Sigmoid colon (tissue), 7 donors: ENCODE results near the gene SMC6. TPM values are rescaled to one million over a fixed set of nuclear protein-coding genes. Genes with fewer than 3 reads are reported as not detected.

Source experiments
- DNase-seq: peaks from one replicate; pipeline ENCODE4 v3.0.0-alpha.2; 2019
- H3K27ac ChIP-seq, 4 donors: fragments of 200-600 bp; sonication (generic); one replicate each; pipeline ENCODE4 v1.5.1; 2016 to 2019; ENCODE audit warnings: mild to moderate bottlenecking in 1 of 4
- H3K27me3 ChIP-seq, 3 donors: fragments of 200-600 bp; sonication (generic); one replicate each; pipeline ENCODE4 v1.5.1; 2019; ENCODE audit warnings: mild to moderate bottlenecking in 1 of 3
- H3K36me3 ChIP-seq, 4 donors: fragments of 200-600 bp; sonication (generic); one replicate each; pipeline ENCODE4 v1.5.1; 2016 to 2019
- H3K4me1 ChIP-seq, 4 donors: fragments of 200-600 bp; sonication (generic); one replicate each; pipeline ENCODE4 v1.5.1; 2017 to 2019
- H3K4me3 ChIP-seq, 4 donors: fragments of 200-600 bp; sonication (generic); one replicate each; pipeline ENCODE4 v1.5.1; 2017 to 2019; ENCODE audit warnings: mild to moderate bottlenecking in 2 of 4, moderate library complexity in 1 of 4
- H3K9me3 ChIP-seq, 4 donors: fragments of 200-600 bp in 3 of 4; sonication (generic) in 3 of 4; one replicate each; pipeline versions ENCODE4 v1.5.1 to v1.6.1; 2013 to 2019
- EP300 ChIP-seq, 4 donors: sonication (generic); formaldehyde crosslinking; IDR thresholded peaks; one replicate each; pipeline ENCODE4 v1.6.1; 2017; ENCODE audit warnings: antibody characterized with exemption in 4 of 4
- POLR2A ChIP-seq, 2 donors: fragments of 450-650 bp; IDR thresholded peaks; one replicate each; pipeline ENCODE4 v1.6.1; 2016; ENCODE audit warnings: antibody characterized with exemption in 2 of 2, mild to moderate bottlenecking in 2 of 2, moderate library complexity in 2 of 2
- POLR2AphosphoS5 ChIP-seq, 4 donors: sonication (generic); formaldehyde crosslinking; IDR thresholded peaks; one replicate each; pipeline ENCODE4 v1.6.1; 2017; ENCODE audit warnings: antibody characterized with exemption in 4 of 4
- WGBS, 2 donors: extraction: QIAGEN DNeasy Blood & Tissue Kit; methylation state at CpG; one replicate each; pipeline ENCODE4 v1.1.7; 2013; 5-methylcytosine and 5-hydroxymethylcytosine counted together
- intact Hi-C: fragments of 100-400 bp; cut with DNase I; formaldehyde crosslinking; loops from one replicate; pipeline ENCODE4 v1.15.1; 2023
- polyA plus RNA-seq, 3 donors: library from polyadenylated mRNA; stranded (reverse); fragments of 200-250 nt; gene quantifications; one replicate each; pipeline ENCODE4 v1.2.3, GENCODE V29; 2013
- total RNA-seq, 4 donors: library from RNA; depleted of rRNA; stranded (reverse); fragments of >200 nt; gene quantifications; one replicate each; pipeline ENCODE4 v1.1.0, GENCODE V29; 2016
- TF ChIP-seq, protein P1 (sequence below), 4 experiments: fragments of 450-650 bp in 3 of 4; fragments of 200-600 bp in 1 of 4; IDR thresholded peaks; one replicate each; pipeline ENCODE4 v1.5.1; 2016 to 2019; ENCODE audit warnings: antibody characterized with exemption in 4 of 4, mild to moderate bottlenecking in 3 of 4, moderate library complexity in 2 of 4
- donor health status: healthy with polysubstance abuse.
- donor health status: Bipolar disorder and iron deficiency.
- donor health status: healthy.

The SMC6 gene
- total and polyA plus RNA-seq, 7 donors = 6.6 to 15.8 (median 10.7) TPM

- DNase-seq = no peak
- intact Hi-C loops = no loop called here
- TF ChIP-seq POLR2A (IDR thresholded peaks at IDR 0.05) = no peak
- TF ChIP-seq POLR2AphosphoS5 (IDR thresholded peaks at IDR 0.05) = no peak
- TF ChIP-seq, protein P1, sequence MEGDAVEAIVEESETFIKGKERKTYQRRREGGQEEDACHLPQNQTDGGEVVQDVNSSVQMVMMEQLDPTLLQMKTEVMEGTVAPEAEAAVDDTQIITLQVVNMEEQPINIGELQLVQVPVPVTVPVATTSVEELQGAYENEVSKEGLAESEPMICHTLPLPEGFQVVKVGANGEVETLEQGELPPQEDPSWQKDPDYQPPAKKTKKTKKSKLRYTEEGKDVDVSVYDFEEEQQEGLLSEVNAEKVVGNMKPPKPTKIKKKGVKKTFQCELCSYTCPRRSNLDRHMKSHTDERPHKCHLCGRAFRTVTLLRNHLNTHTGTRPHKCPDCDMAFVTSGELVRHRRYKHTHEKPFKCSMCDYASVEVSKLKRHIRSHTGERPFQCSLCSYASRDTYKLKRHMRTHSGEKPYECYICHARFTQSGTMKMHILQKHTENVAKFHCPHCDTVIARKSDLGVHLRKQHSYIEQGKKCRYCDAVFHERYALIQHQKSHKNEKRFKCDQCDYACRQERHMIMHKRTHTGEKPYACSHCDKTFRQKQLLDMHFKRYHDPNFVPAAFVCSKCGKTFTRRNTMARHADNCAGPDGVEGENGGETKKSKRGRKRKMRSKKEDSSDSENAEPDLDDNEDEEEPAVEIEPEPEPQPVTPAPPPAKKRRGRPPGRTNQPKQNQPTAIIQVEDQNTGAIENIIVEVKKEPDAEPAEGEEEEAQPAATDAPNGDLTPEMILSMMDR (IDR thresholded peaks at IDR 0.05) = no peak
- no peak for TF ChIP-seq EP300 (IDR thresholded peaks at IDR 0.05)
- Histone ChIP-seq H3K4me3 (no peak overlapping the region), H3K36me3 (no peaks in the 10 kb centered on the region), H3K9me3 (no peaks in the 10 kb centered on the region), H3K27ac (no peak overlapping the region), H3K27me3 (no peaks in the 10 kb centered on the region), H3K4me1 (no peaks in the 10 kb centered on the region)
- WGBS, 2 donors = 93 to 96% methylated on average over 2 of the region's 2 CpGs
Measured at GRCh38 chr2:17772532-17772931, 18.9 kb upstream of the SMC6 start.

- Histone ChIP-seq H3K4me3 (no peak overlapping the region), H3K27ac (no peak overlapping the region), H3K36me3 (no peaks in the 10 kb centered on the region), H3K27me3 (no peaks in the 10 kb centered on the region), H3K9me3 (no peaks in the 10 kb centered on the region), H3K4me1 (no peaks in the 10 kb centered on the region)
- no peak for DNase-seq
- TF ChIP-seq, protein P1 (IDR thresholded peaks at IDR 0.05) = no peak
- TF ChIP-seq POLR2A (IDR thresholded peaks at IDR 0.05) (no peak), POLR2AphosphoS5 (IDR thresholded peaks at IDR 0.05) (no peak), EP300 (IDR thresholded peaks at IDR 0.05) (no peak)
- intact Hi-C loops = no loop called here
- WGBS, 2 donors = 95 to 97% methylated on average over 2 of the region's 2 CpGs
Measured at GRCh38 chr2:17771956-17772355, 18.3 kb upstream of the SMC6 start.

DNA sequence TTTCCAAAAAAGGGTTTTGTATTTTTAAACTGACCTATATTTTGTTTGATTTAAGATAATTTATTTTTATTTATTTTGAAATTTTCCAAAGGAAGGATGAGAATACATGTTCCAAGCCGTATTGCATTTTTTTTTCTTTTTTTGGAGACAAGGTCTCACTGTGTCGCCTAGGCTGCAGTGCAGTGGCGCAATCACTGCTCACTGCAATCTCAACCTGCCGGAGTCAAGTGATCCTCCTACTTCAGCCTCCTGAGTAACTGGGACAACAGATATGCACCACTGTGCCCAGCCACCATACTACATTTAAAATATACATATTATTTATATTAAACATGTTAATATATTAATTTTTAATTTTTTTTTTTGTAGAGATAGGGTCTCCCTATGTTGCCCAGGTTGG, 15.3 kb upstream of the SMC6 start:
- Histone ChIP-seq H3K27me3 (no peaks in the 10 kb centered on the region), H3K9me3 (no peaks in the 10 kb centered on the region), H3K4me3 (no peak overlapping the region), H3K36me3 (no peaks in the 10 kb centered on the region), H3K27ac (no peak overlapping the region), H3K4me1 (no peaks in the 10 kb centered on the region)
- TF ChIP-seq, protein P1 (IDR thresholded peaks at IDR 0.05) = no peak
- no peak for TF ChIP-seq EP300 (IDR thresholded peaks at IDR 0.05)
- TF ChIP-seq POLR2A (IDR thresholded peaks at IDR 0.05) = no peak
- TF ChIP-seq POLR2AphosphoS5 (IDR thresholded peaks at IDR 0.05) = no peak
- intact Hi-C loops = no loop called here
- 94 to 97% methylated on average over 4 of the region's 4 CpGs for WGBS, 2 donors
- no peak for DNase-seq

DNA sequence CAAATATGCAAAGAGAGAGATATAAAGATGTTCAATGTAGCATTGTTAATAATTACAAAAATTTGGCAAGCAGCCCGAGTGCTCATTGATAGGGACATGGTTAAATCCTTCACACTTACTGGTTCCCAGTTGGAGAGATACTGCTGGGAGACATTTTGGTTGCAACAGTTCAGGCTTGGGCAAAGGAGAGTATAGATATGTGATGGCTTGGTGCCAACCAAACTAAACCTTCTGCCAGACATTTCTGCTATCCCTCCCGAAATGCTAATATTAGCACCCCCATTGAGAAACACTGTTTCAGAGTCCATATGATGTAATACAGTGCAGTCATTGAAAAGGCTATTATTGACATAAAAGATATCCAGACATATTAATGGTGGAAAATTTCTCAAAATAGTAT, 11.8 kb upstream of the SMC6 start:
- no peak overlapping the region for H3K27ac ChIP-seq
- H3K9me3 ChIP-seq = no peaks in the 10 kb centered on the region
- no peaks in the 10 kb centered on the region for H3K4me1 ChIP-seq
- DNase-seq = no peak
- no peaks in the 10 kb centered on the region for H3K27me3 ChIP-seq
- H3K36me3 ChIP-seq = no peaks in the 10 kb centered on the region
- no peak overlapping the region for H3K4me3 ChIP-seq
- 89 to 93% methylated on average over 2 of the region's 2 CpGs for WGBS, 2 donors
- TF ChIP-seq POLR2A (IDR thresholded peaks at IDR 0.05) (no peak), EP300 (IDR thresholded peaks at IDR 0.05) (no peak)
- TF ChIP-seq, protein P1 (IDR thresholded peaks at IDR 0.05) = no peak
- intact Hi-C loops = no loop called here

DNA sequence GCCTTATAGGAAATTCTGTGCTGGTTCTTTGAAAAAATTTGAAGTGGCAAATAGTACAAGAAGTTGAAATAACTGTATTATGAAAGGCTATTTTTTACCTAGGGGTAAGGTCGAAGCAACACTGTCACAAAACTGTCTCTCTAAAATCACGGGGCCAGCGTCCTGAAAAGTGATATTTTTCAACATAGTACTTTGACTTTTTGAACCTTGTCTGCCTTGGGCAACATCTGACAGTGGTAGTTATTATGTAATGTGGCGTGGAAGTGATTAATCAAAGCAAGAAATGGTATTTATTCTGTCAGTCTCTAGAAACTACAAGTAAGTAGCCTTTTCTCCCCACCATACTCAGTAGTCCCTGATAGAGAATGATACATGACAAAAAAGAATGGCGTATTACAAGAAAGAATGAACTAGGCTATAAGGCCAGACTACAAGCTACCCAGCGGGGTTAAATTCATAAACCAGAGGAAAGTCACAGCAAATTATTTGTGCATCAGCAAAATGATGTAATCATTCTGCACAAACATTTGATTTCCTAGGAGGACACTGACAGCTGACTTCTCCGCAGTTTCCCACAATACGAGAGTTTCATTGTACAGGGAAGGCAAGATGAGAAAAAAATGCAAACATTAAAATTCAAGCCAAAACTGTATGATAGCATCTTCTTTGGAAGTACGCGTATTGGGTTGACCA, 10.2 kb upstream of the SMC6 start:
- intact Hi-C loops = no loop called here
- H3K27ac ChIP-seq = no peak overlapping the region
- no peaks in the 10 kb centered on the region for H3K36me3 ChIP-seq
- no peak overlapping the region for H3K4me3 ChIP-seq
- no peak for DNase-seq
- no peaks in the 10 kb centered on the region for H3K4me1 ChIP-seq
- TF ChIP-seq POLR2A (IDR thresholded peaks at IDR 0.05) (no peak), EP300 (IDR thresholded peaks at IDR 0.05) (no peak), POLR2AphosphoS5 (IDR thresholded peaks at IDR 0.05) (no peak)
- TF ChIP-seq, protein P1 (IDR thresholded peaks at IDR 0.05) = no peak
- 96% methylated on average over 10 of the region's 10 CpGs for WGBS, 2 donors
- H3K27me3 ChIP-seq = no peaks in the 10 kb centered on the region
- H3K9me3 ChIP-seq = no peaks in the 10 kb centered on the region
